HepG2 (cell line): Measurements from ENCODE around the gene NNAT. TPM values are rescaled to one million over a fixed set of nuclear protein-coding genes. Genes with fewer than 3 reads are reported as not detected.

ENCODE experiments used
- ATAC-seq: fragments of 200-7000 bp; cut with Tn5 transposase; 3 replicates; pipeline ENCODE4 v1.9.1; 2020; ENCODE audit warnings: mild to moderate bottlenecking, moderate library complexity
- BruUV-seq: library from RNA; stranded (reverse); fragments of 400-500 nt; replicated peaks from 2 replicates; lab custom pipeline; 2021; lab: Mats Ljungman, UMichigan
- CTCF ChIA-PET: fragments of 300-600 bp; formaldehyde crosslinking; extraction: SDS; loops from one replicate; lab custom pipeline; 2021; ENCODE audit warnings: low total read pairs, inconsistent platforms, low intra/inter-chr PET ratio; lab: Yijun Ruan, JAX
- POLR2A ChIA-PET: fragments of 350-600 bp; sonication (Branson Sonifier 250); formaldehyde crosslinking; loops from one replicate; lab custom pipeline; 2020; ENCODE audit warnings: antibody characterized with exemption, inconsistent platforms; lab: Yijun Ruan, JAX
- DNase-seq: peaks from one replicate; pipeline ENCODE4 v3.0.0-alpha.2; 2015; ENCODE audit warnings: low spot score
- FAIRE-seq: peaks from 3 replicates; lab custom pipeline; 2011; peaks lifted over from hg19 to GRCh38; lab: Jason Lieb, UNC
- H2AFZ ChIP-seq: one replicate; pipeline ENCODE4 v1.6.1; 2011; ENCODE audit warnings: low read length, inconsistent platforms
- H3K27ac ChIP-seq: fragments of 300-600 bp; 3 replicates; pipeline ENCODE4 v1.8.0; 2011; ENCODE audit warnings: mixed run types, mild to moderate bottlenecking, mixed read lengths, low read length, inconsistent platforms; ENCODE audit not compliant: insufficient read depth; ENCODE audit errors: extremely low read length
- H3K27me3 ChIP-seq, 2 experiments: fragments of 200-600 bp in 1 of 2; 2 replicates in 1 of 2; 3 replicates in 1 of 2; pipeline versions ENCODE4 v1.6.0 to v1.8.0; 2011; ENCODE audit warnings: low read length in 2 of 2, mild to moderate bottlenecking in 2 of 2, moderate library complexity in 2 of 2, inconsistent platforms in 1 of 2; ENCODE audit not compliant: insufficient read depth in 2 of 2, control insufficient read depth in 1 of 2
- H3K36me3 ChIP-seq, 2 experiments: fragments of 200-600 bp in 1 of 2; replicated peaks in 1 of 2; 2 replicates in 1 of 2; 3 replicates in 1 of 2; pipeline versions ENCODE4 v1.5.1 to v1.8.0; 2011; ENCODE audit warnings: low read length in 2 of 2, inconsistent platforms in 1 of 2; ENCODE audit not compliant: insufficient read depth in 2 of 2, control insufficient read depth in 1 of 2
- H3K4me1 ChIP-seq: 2 replicates; pipeline ENCODE4 v1.5.1; 2012; ENCODE audit warnings: low read length, inconsistent platforms; ENCODE audit not compliant: insufficient read depth
- H3K4me2 ChIP-seq: 2 replicates; pipeline ENCODE4 v1.6.0; 2011; ENCODE audit warnings: low read depth, low read length, inconsistent platforms
- H3K4me3 ChIP-seq, 3 experiments: fragments of 200-600 bp in 1 of 3; sonication (generic), shearing (Covaris generic) in 1 of 3; replicated peaks in 1 of 3; 2 replicates each; pipeline ENCODE4 v1.5.1; 2011 to 2016; ENCODE audit warnings: low read length in 3 of 3, inconsistent platforms in 2 of 3, low read depth in 2 of 3, mild to moderate bottlenecking in 2 of 3, control low read depth in 1 of 3, mixed read lengths in 1 of 3; ENCODE audit not compliant: insufficient read depth in 1 of 3
- H3K79me2 ChIP-seq: one replicate; pipeline ENCODE4 v1.6.1; 2011; ENCODE audit warnings: low read length, inconsistent platforms; ENCODE audit not compliant: insufficient read depth
- H3K9ac ChIP-seq: 2 replicates; pipeline ENCODE4 v1.6.0; 2011; ENCODE audit warnings: mild to moderate bottlenecking, low read depth, low read length, inconsistent platforms; ENCODE audit not compliant: insufficient read depth
- H3K9me3 ChIP-seq: 2 replicates; pipeline ENCODE4 v1.5.1; 2012; ENCODE audit warnings: mild to moderate bottlenecking, low read length
- H4K20me1 ChIP-seq: 2 replicates; pipeline ENCODE4 v1.6.0; 2011; ENCODE audit warnings: inconsistent platforms, mild to moderate bottlenecking, low read length, moderate library complexity; ENCODE audit not compliant: insufficient read depth
- ARHGAP35 ChIP-seq: sonication (generic); formaldehyde crosslinking; IDR thresholded peaks from 2 replicates; pipeline ENCODE4 v1.9.0; 2022; ENCODE audit warnings: mild to moderate bottlenecking, inconsistent platforms, moderate library complexity, missing genetic modification reagents, borderline replicate concordance
- CHD2 ChIP-seq: IDR thresholded peaks from 2 replicates; pipeline ENCODE4 v1.6.1; 2011; ENCODE audit warnings: low read depth, low read length, improper control_type of control experiment
- ERF ChIP-seq: IDR thresholded peaks from 2 replicates; pipeline ENCODE4 v1.6.1; 2018; ENCODE audit warnings: missing biosample characterization, missing genetic modification reagents
- MAF1 ChIP-seq: sonication (generic); formaldehyde crosslinking; IDR thresholded peaks from 2 replicates; pipeline ENCODE4 v1.5.0; 2020; ENCODE audit warnings: missing genetic modification reagents, borderline replicate concordance
- RBFOX2 ChIP-seq: fragments of 200-400 bp; formaldehyde crosslinking; IDR thresholded peaks from 2 replicates; pipeline ENCODE4 v1.6.1; 2017; ENCODE audit warnings: low read depth, mild to moderate bottlenecking, low read length
- RFX3 ChIP-seq: IDR thresholded peaks from 2 replicates; pipeline ENCODE4 v1.6.1; 2016; ENCODE audit warnings: missing biosample characterization, missing genetic modification reagents
- SCMH1 ChIP-seq: sonication (generic); formaldehyde crosslinking; IDR thresholded peaks from 2 replicates; pipeline ENCODE4 v1.9.0; 2021; ENCODE audit warnings: missing genetic modification reagents, mild to moderate bottlenecking, borderline replicate concordance
- ZBTB8A ChIP-seq: sonication (generic); formaldehyde crosslinking; IDR thresholded peaks from 2 replicates; pipeline ENCODE4 v1.4.0; 2020; ENCODE audit warnings: mild to moderate bottlenecking, low read depth, missing genetic modification reagents, borderline replicate concordance
- ZNF101 ChIP-seq: sonication (generic); formaldehyde crosslinking; IDR thresholded peaks from 2 replicates; pipeline ENCODE4 v1.4.0; 2020; ENCODE audit warnings: mild to moderate bottlenecking, low read depth, missing genetic modification reagents, borderline replicate concordance
- ZNF143 ChIP-seq: sonication (generic); formaldehyde crosslinking; IDR thresholded peaks from 2 replicates; pipeline ENCODE4 v1.4.0; 2020; ENCODE audit warnings: missing genetic modification reagents
- ZNF337 ChIP-seq: sonication (generic); formaldehyde crosslinking; IDR thresholded peaks from 2 replicates; pipeline ENCODE4 v1.5.1; 2020; ENCODE audit warnings: missing genetic modification reagents, low read depth, mild to moderate bottlenecking, borderline replicate concordance
- ZNF562 ChIP-seq: sonication (generic); formaldehyde crosslinking; IDR thresholded peaks from 2 replicates; pipeline ENCODE4 v1.8.0; 2022; ENCODE audit warnings: missing genetic modification reagents, borderline replicate concordance
- ZNF747 ChIP-seq: sonication (generic); formaldehyde crosslinking; IDR thresholded peaks from 2 replicates; pipeline ENCODE4 v1.8.1; 2023; ENCODE audit warnings: missing genetic modification reagents, mild to moderate bottlenecking, borderline replicate concordance
- WGBS: methylation state at CpG from one replicate; pipeline ENCODE4 v1.1.6; 2017; ENCODE audit warnings: low lambda C conversion rate; 5-methylcytosine and 5-hydroxymethylcytosine counted together
- in situ Hi-C: cut with HindIII; loops from 2 replicates; pipeline ENCODE4 v1.10.0; 2017; ENCODE audit warnings: low pct_unique_long_range_greater_than_20kb; ENCODE audit not compliant: extremely low pct_ligation_motif_present
- intact Hi-C: fragments of 100-400 bp; cut with micrococcal nuclease; formaldehyde crosslinking; loops from one replicate; pipeline ENCODE4 v1.10.0; 2022; ENCODE audit not compliant: unreplicated experiment
- polyA plus RNA-seq, 8 experiments: library from polyadenylated mRNA; depleted of rRNA in 3 of 8; stranded (reverse) in 7 of 8; unstranded in 1 of 8; fragments of >200 nt; fragmentation: Illumina TruSeq in 4 of 8; extraction: Trizol in 4 of 8; gene quantifications; 2 replicates each; pipeline versions ENCODE4 v1.2.1 to v1.2.3, GENCODE V29; 2011 to 2016; ENCODE audit warnings: low read depth in 4 of 8, missing spikeins in 1 of 8, mixed read lengths in 1 of 8; ENCODE audit not compliant: insufficient read depth in 1 of 8
- total RNA-seq, 5 experiments: library from RNA; depleted of rRNA; stranded (reverse); fragments of >200 nt; fragmentation: Illumina TruSeq; extraction: Trizol; gene quantifications; 2 replicates each; pipeline ENCODE4 v1.2.3, GENCODE V29; 2016; ENCODE audit warnings: low read depth in 1 of 5
- TF ChIP-seq, protein P1 (sequence below): sonication (generic); formaldehyde crosslinking; conservative IDR thresholded peaks from 2 replicates; pipeline ENCODE4 v1.8.0; 2022; ENCODE audit warnings: low read depth, missing genetic modification reagents

The NNAT gene
- total and polyA plus RNA-seq, 2 of the 13 experiments (the other 11 are each of a cell fraction or from before 2014, with no cell fraction given), result not detected

- no TSS peak for BruUV-seq
- no peaks in the 10 kb centered on the region for H3K9me3 ChIP-seq
- no peak overlapping the region for H3K9ac ChIP-seq
- H3K79me2 ChIP-seq, result no peaks in the 10 kb centered on the region
- DNase-seq, result no peak
- H3K4me3 ChIP-seq, result no peak overlapping the region
- H3K27me3 ChIP-seq, result no peaks in the 10 kb centered on the region
- H4K20me1 ChIP-seq, result no peaks in the 10 kb centered on the region
- no peak for ATAC-seq
- intact Hi-C loops, result no loop called here
- FAIRE-seq, result no peak
- H2AFZ ChIP-seq, result no peak overlapping the region
- POLR2A ChIA-PET, result interaction anchor here (0.6 to 1.0 kb wide), 3 partner anchors 9 to 138 kb away, joined by 3 to 4 read pairs (median 3); partner anchors contain the start of gene BLCAP
- peaks cover 59% of the 10 kb centered on the region for H3K4me1 ChIP-seq
- in situ Hi-C loops, result no loop called here
- WGBS, result 85% methylated on average over 1 of the region's 1 CpG
- H3K4me2 ChIP-seq, result no peak overlapping the region
- no peaks in the 10 kb centered on the region for H3K36me3 ChIP-seq
- H3K27ac ChIP-seq, result no peak overlapping the region
- CTCF ChIA-PET, result no interaction called here
- no peak for TF ChIP-seq RBFOX2
- no peak for TF ChIP-seq SCMH1 (CRISPR knock-in tag)
- TF ChIP-seq, protein P1, sequence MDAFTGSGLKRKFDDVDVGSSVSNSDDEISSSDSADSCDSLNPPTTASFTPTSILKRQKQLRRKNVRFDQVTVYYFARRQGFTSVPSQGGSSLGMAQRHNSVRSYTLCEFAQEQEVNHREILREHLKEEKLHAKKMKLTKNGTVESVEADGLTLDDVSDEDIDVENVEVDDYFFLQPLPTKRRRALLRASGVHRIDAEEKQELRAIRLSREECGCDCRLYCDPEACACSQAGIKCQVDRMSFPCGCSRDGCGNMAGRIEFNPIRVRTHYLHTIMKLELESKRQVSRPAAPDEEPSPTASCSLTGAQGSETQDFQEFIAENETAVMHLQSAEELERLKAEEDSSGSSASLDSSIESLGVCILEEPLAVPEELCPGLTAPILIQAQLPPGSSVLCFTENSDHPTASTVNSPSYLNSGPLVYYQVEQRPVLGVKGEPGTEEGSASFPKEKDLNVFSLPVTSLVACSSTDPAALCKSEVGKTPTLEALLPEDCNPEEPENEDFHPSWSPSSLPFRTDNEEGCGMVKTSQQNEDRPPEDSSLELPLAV (CRISPR knock-in tag), result no peak
- TF ChIP-seq ZNF101, result no peak
- TF ChIP-seq ZNF747 (CRISPR knock-in tag), result no peak
- no peak for TF ChIP-seq ZNF562 (CRISPR knock-in tag)
- TF ChIP-seq ZBTB8A (CRISPR knock-in tag), result no peak
- TF ChIP-seq ZNF143 (CRISPR knock-in tag), result no peak
- TF ChIP-seq RFX3 (CRISPR knock-in tag), result no peak
- TF ChIP-seq MAF1, result no peak
- TF ChIP-seq CHD2, result no peak
- TF ChIP-seq ZNF337 (CRISPR knock-in tag), result no peak
- TF ChIP-seq ARHGAP35, result no peak
- no peak for TF ChIP-seq ERF
Observed at GRCh38 chr20:37537505-37537904, 16.5 kb downstream of the NNAT start.
